H1 (cell line): Measurements from ENCODE around the gene DYNC2I2. TPM values are rescaled to one million over a fixed set of nuclear protein-coding genes. Genes with fewer than 3 reads are reported as not detected.

Experiments
- CTCF ChIA-PET: fragments of 300-600 bp; sonication (Branson Sonifier 250); formaldehyde crosslinking; loops from one replicate; lab custom pipeline; 2021; ENCODE audit not compliant: partially characterized antibody; lab: Charles Lee
- POLR2A ChIA-PET: fragments of 300-600 bp; sonication (Branson Sonifier 250); formaldehyde crosslinking; loops from one replicate; lab custom pipeline; 2021; ENCODE audit warnings: inconsistent platforms; ENCODE audit not compliant: partially characterized antibody; lab: Charles Lee
- DNase-seq, 2 experiments: peaks; one replicate each; pipeline versions ENCODE4 v3.0.0 to v3.0.0-alpha.2; 2010 to 2022; ENCODE audit warnings: low spot score in 2 of 2, low read depth in 1 of 2, mixed read lengths in 1 of 2
- FAIRE-seq: peaks from 2 replicates; lab custom pipeline; 2011; peaks lifted over from hg19 to GRCh38; lab: Jason Lieb, UNC
- H2AFZ ChIP-seq: 2 replicates; pipeline ENCODE4 v1.8.1; 2012; ENCODE audit warnings: low read length, inconsistent platforms
- H2AK5ac ChIP-seq: 2 replicates; pipeline ENCODE4 v1.6.1; 2013; ENCODE audit warnings: low read depth, low read length
- H2BK120ac ChIP-seq: replicated peaks from 2 replicates; pipeline ENCODE3; 2013; ENCODE audit warnings: low read depth, low read length, inconsistent platforms
- H2BK12ac ChIP-seq: 2 replicates; pipeline ENCODE4 v1.6.1; 2013; ENCODE audit warnings: low read depth, low read length
- H2BK15ac ChIP-seq: 2 replicates; pipeline ENCODE4 v1.6.1; 2013; ENCODE audit warnings: low read length
- H2BK20ac ChIP-seq: 2 replicates; pipeline ENCODE4 v1.6.1; 2013; ENCODE audit warnings: low read length
- H2BK5ac ChIP-seq: 2 replicates; pipeline ENCODE4 v1.6.1; 2013; ENCODE audit warnings: low read depth, low read length
- H3K14ac ChIP-seq: 2 replicates; pipeline ENCODE4 v1.6.1; 2013; ENCODE audit warnings: inconsistent platforms; ENCODE audit not compliant: insufficient read length
- H3K18ac ChIP-seq: 2 replicates; pipeline ENCODE4 v1.6.1; 2013; ENCODE audit warnings: low read length; ENCODE audit errors: extremely low read depth
- H3K23ac ChIP-seq: 2 replicates; pipeline ENCODE4 v1.6.1; 2013; ENCODE audit warnings: inconsistent platforms; ENCODE audit not compliant: insufficient read length
- H3K23me2 ChIP-seq: 2 replicates; pipeline ENCODE4 v1.6.1; 2013; ENCODE audit warnings: low read depth, low read length
- H3K27ac ChIP-seq: 2 replicates; pipeline ENCODE4 v1.6.1; 2011; ENCODE audit warnings: low read depth, low read length, inconsistent platforms
- H3K27me3 ChIP-seq, 4 experiments: replicated peaks in 1 of 4; 1 replicate in 1 of 4; 2 replicates in 3 of 4; pipeline versions ENCODE4 v1.6.1 to v1.8.1; 2011 to 2013; ENCODE audit warnings: low read length in 3 of 4, mild to moderate bottlenecking in 3 of 4, inconsistent platforms in 2 of 4, mixed read lengths in 2 of 4, moderate library complexity in 1 of 4; ENCODE audit not compliant: control insufficient read depth in 3 of 4, insufficient read depth in 3 of 4; ENCODE audit errors: extremely low read depth in 1 of 4
- H3K36me3 ChIP-seq, 4 experiments: 2 replicates each; pipeline versions ENCODE4 v1.6.1 to v1.8.1; 2011 to 2013; ENCODE audit warnings: mild to moderate bottlenecking in 4 of 4, low read length in 3 of 4, moderate library complexity in 2 of 4, control low read depth in 1 of 4, inconsistent platforms in 1 of 4; ENCODE audit not compliant: insufficient read depth in 4 of 4, control insufficient read depth in 2 of 4
- H3K4ac ChIP-seq: replicated peaks from 2 replicates; pipeline ENCODE3; 2013; ENCODE audit warnings: low read length, low read depth, mixed read lengths, inconsistent platforms; ENCODE audit not compliant: insufficient read length
- H3K4me1 ChIP-seq, 4 experiments: replicated peaks in 1 of 4; 1 replicate in 1 of 4; 2 replicates in 3 of 4; pipeline versions ENCODE4 v1.6.1 to v1.8.1; 2011 to 2013; ENCODE audit warnings: low read length in 3 of 4, inconsistent platforms in 2 of 4, mixed read lengths in 1 of 4; ENCODE audit not compliant: insufficient read depth in 4 of 4, control insufficient read depth in 3 of 4
- H3K4me2 ChIP-seq, 2 experiments: 2 replicates each; pipeline versions ENCODE4 v1.6.1 to v1.8.1; 2011 to 2013; ENCODE audit warnings: low read depth in 2 of 2, low read length in 2 of 2, control low read depth in 1 of 2, inconsistent platforms in 1 of 2, mild to moderate bottlenecking in 1 of 2; ENCODE audit not compliant: insufficient read depth in 1 of 2
- H3K4me3 ChIP-seq, 4 experiments: fragments of 200-600, 300-600 bp in 1 of 4; sonication (generic), shearing (Covaris generic), sonication (Bioruptor Twin) in 1 of 4; 2 replicates each; pipeline versions ENCODE4 v1.5.1 to v1.8.1; 2011 to 2016; ENCODE audit warnings: low read length in 4 of 4, low read depth in 3 of 4, control low read depth in 2 of 4, inconsistent platforms in 2 of 4, mild to moderate bottlenecking in 2 of 4, mixed read lengths in 1 of 4, moderate library complexity in 1 of 4; ENCODE audit not compliant: insufficient read depth in 2 of 4; ENCODE audit errors: extremely low read depth in 1 of 4
- H3K56ac ChIP-seq: replicated peaks from 2 replicates; pipeline ENCODE3; 2013; ENCODE audit warnings: low read depth, mild to moderate bottlenecking, mixed read lengths, low read length, inconsistent platforms; ENCODE audit not compliant: insufficient read length
- H3K79me1 ChIP-seq: 2 replicates; pipeline ENCODE4 v1.6.1; 2013; ENCODE audit warnings: low read depth, low read length, control low read depth
- H3K79me2 ChIP-seq, 2 experiments: 2 replicates each; pipeline versions ENCODE4 v1.6.1 to v1.8.1; 2012 to 2013; ENCODE audit warnings: low read length in 2 of 2, mild to moderate bottlenecking in 2 of 2, inconsistent platforms in 1 of 2; ENCODE audit not compliant: insufficient read depth in 2 of 2, control insufficient read depth in 1 of 2
- H3K9ac ChIP-seq, 4 experiments: replicated peaks in 1 of 4; 1 replicate in 1 of 4; 2 replicates in 3 of 4; pipeline versions ENCODE4 v1.6.1 to v1.8.1; 2011 to 2013; ENCODE audit warnings: low read depth in 3 of 4, low read length in 3 of 4, control low read depth in 2 of 4, mild to moderate bottlenecking in 2 of 4, moderate library complexity in 2 of 4, inconsistent platforms in 1 of 4; ENCODE audit errors: extremely low read depth in 1 of 4
- H3K9me3 ChIP-seq, 2 experiments: 2 replicates each; pipeline versions ENCODE4 v1.6.1 to v1.8.1; 2012 to 2013; ENCODE audit warnings: mild to moderate bottlenecking in 2 of 2, moderate library complexity in 2 of 2, control low read depth in 1 of 2, inconsistent platforms in 1 of 2, low read depth in 1 of 2, low read length in 1 of 2, mixed read lengths in 1 of 2; ENCODE audit not compliant: insufficient read depth in 2 of 2
- H4K20me1 ChIP-seq, 2 experiments: replicated peaks in 1 of 2; 2 replicates each; pipeline versions ENCODE3 to v1.8.1; 2011 to 2013; ENCODE audit warnings: inconsistent platforms in 2 of 2, low read length in 2 of 2, mild to moderate bottlenecking in 1 of 2; ENCODE audit not compliant: insufficient read depth in 2 of 2, control insufficient read depth in 1 of 2
- H4K5ac ChIP-seq: 2 replicates; pipeline ENCODE4 v1.6.1; 2013; ENCODE audit warnings: low read length, low read depth, mixed read lengths, inconsistent platforms; ENCODE audit not compliant: insufficient read length
- H4K8ac ChIP-seq: 2 replicates; pipeline ENCODE4 v1.8.0; 2013; ENCODE audit warnings: mild to moderate bottlenecking, moderate library complexity, low read length, inconsistent platforms; ENCODE audit not compliant: insufficient read depth; ENCODE audit errors: extremely low read depth
- H4K91ac ChIP-seq: replicated peaks from 2 replicates; pipeline ENCODE3; 2013; ENCODE audit warnings: low read length, mixed read lengths, inconsistent platforms; ENCODE audit not compliant: insufficient read length
- EZH2 ChIP-seq: fragments of 200-600 bp; sonication (generic); IDR thresholded peaks from 2 replicates; pipeline ENCODE4 v1.7.1; 2012; ENCODE audit warnings: low read depth, mild to moderate bottlenecking, moderate library complexity, low read length, inconsistent platforms; ENCODE audit not compliant: severe bottlenecking
- KDM1A ChIP-seq: fragments of 200-600, 300-600 bp; sonication (generic); IDR thresholded peaks from 2 replicates; pipeline ENCODE4 v1.7.1; 2016; ENCODE audit warnings: mild to moderate bottlenecking, low read length, borderline replicate concordance
- NANOG ChIP-seq: IDR thresholded peaks from 2 replicates; pipeline ENCODE4 v1.6.1; 2011; ENCODE audit warnings: low read length, low read depth, mild to moderate bottlenecking, inconsistent platforms; ENCODE audit not compliant: insufficient read depth, poor library complexity, severe bottlenecking
- POLR2AphosphoS5 ChIP-seq: IDR thresholded peaks from 2 replicates; pipeline ENCODE4 v1.6.1; 2011; ENCODE audit warnings: low read depth, low read length
- RXRA ChIP-seq: IDR thresholded peaks from 2 replicates; pipeline ENCODE4 v1.6.1; 2011; ENCODE audit warnings: low read depth, mild to moderate bottlenecking, low read length, moderate library complexity; ENCODE audit not compliant: insufficient read depth
- SIN3A ChIP-seq, 2 experiments: IDR thresholded peaks in 1 of 2; conservative IDR thresholded peaks in 1 of 2; 2 replicates each; pipeline ENCODE4 v1.6.1; 2011 to 2012; ENCODE audit warnings: low read length in 2 of 2, improper control_type of control experiment in 1 of 2, low read depth in 1 of 2, mild to moderate bottlenecking in 1 of 2
- SIRT6 ChIP-seq: IDR thresholded peaks from one replicate; pipeline ENCODE4 v1.7.1; 2012; ENCODE audit warnings: low read length, inconsistent platforms
- SP4 ChIP-seq: IDR thresholded peaks from 2 replicates; pipeline ENCODE4 v1.6.1; 2012; ENCODE audit warnings: low read length, inconsistent platforms
- SRF ChIP-seq: IDR thresholded peaks from 2 replicates; pipeline ENCODE4 v1.6.1; 2011; ENCODE audit warnings: mild to moderate bottlenecking, low read depth, low read length, moderate library complexity
- WGBS, 2 experiments: shearing (Covaris generic) in 1 of 2; methylation state at CpG; one replicate each; pipeline versions ENCODE4 v1.1.6 to v1.1.7; 2013 to 2015; ENCODE audit warnings: low lambda C conversion rate in 2 of 2, mixed read lengths in 2 of 2, inconsistent platforms in 1 of 2, low coverage in 1 of 2, missing lambda C conversion rate in 1 of 2; ENCODE audit not compliant: insufficient replicate concordance in 2 of 2, insufficient coverage in 1 of 2, insufficient read length in 1 of 2; ENCODE audit errors: extremely low coverage in 1 of 2, missing lambda C conversion rate in 1 of 2; 5-methylcytosine and 5-hydroxymethylcytosine counted together
- polyA plus RNA-seq, 7 experiments: library from polyadenylated mRNA; depleted of rRNA in 3 of 7; stranded (reverse) in 5 of 7; unstranded in 2 of 7; fragments of >200 nt in 5 of 7; fragments of 200-250 nt in 2 of 7; gene quantifications; 1 replicate in 5 of 7; 2 replicates in 1 of 7; 4 replicates in 1 of 7; pipeline versions ENCODE4 v1.2.1 to v1.2.3, GENCODE V29; 2011 to 2013; ENCODE audit warnings: missing spikeins in 2 of 7, mixed read lengths in 2 of 7
- total RNA-seq: library from RNA; stranded (reverse); fragmentation: NEBNext Ultra II Directional; extraction: Animal tissue kit (Norgen Biotek cat#: 25700); gene quantifications from 2 replicates; pipeline ENCODE4 v1.2.1, GENCODE V29; 2021

The DYNC2I2 gene
- total and polyA plus RNA-seq, 2 of the 8 experiments (the other 6 are each of a cell fraction or from before 2014, with no cell fraction given) = 58.0 to 78.5 TPM

DNA sequence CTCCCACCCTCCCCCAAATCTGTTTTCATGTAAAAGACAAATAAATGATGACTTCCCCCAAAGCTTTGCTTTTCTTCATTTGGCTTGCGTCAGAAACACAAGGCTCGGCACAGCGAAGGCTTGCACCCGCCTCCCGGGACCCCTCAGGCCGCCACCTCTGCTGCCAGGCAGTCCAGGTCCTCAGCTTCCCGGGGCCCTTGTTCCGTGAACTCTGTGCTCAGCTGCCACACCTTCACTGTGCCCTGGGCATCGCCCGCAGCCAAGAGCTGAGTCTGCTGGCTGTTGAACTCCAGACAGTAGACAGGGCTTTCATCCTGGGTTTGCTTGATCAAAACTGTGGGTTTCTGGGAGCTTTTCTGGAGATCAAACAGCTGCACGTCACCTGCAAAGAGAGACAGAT lies 23.0 kb downstream of the DYNC2I2 start:
- H3K4me3 ChIP-seq = no peak overlapping the region
- peaks cover 0 to 14% (median 11%) of the 10 kb centered on the region in 4 experiments; a peak in 5 of 7 replicates for H3K4me1 ChIP-seq
- H3K4me2 ChIP-seq = no peak overlapping the region
- no peak overlapping the region for H3K56ac ChIP-seq
- ChIA-PET POLR2A (interaction anchor here (0.9 to 15.6 kb wide), 8 partner anchors 9 to 80 kb away, joined by 3 to 313 read pairs (median 4); partner anchors contain the start of genes DYNC2I2 and SET), CTCF (interaction anchor here (0.8 to 4.1 kb wide), 10 partner anchors 9 to 222 kb away, joined by 3 to 37 read pairs (median 4); partner anchors contain the start of gene SET)
- H2AK5ac ChIP-seq = no peak overlapping the region
- no peak overlapping the region for H3K9ac ChIP-seq
- DNase-seq (no peak), FAIRE-seq (no peak)
- H3K79me2 ChIP-seq = no peaks in the 10 kb centered on the region
- H3K23ac ChIP-seq = no peak overlapping the region
- H3K27me3 ChIP-seq = no peaks in the 10 kb centered on the region
- no peak overlapping the region for H3K18ac ChIP-seq
- no peak overlapping the region for H2BK120ac ChIP-seq
- WGBS, 2 experiments = 97% methylated on average over 11 of the region's 11 CpGs; no CpG with 5 or more reads in 1 of the 2 experiments
- H3K4ac ChIP-seq = no peak overlapping the region
- H2AFZ ChIP-seq = no peak overlapping the region
- no peaks in the 10 kb centered on the region for H3K9me3 ChIP-seq
- H4K91ac ChIP-seq = no peak overlapping the region
- no peak overlapping the region for H2BK15ac ChIP-seq
- no peak overlapping the region for H2BK5ac ChIP-seq
- H3K27ac ChIP-seq = no peak overlapping the region
- peaks cover 19 to 35% (median 28%) of the 10 kb centered on the region in 4 experiments; a peak in 6 of 8 replicates for H3K36me3 ChIP-seq
- H4K5ac ChIP-seq = no peak overlapping the region
- TF ChIP-seq SIRT6 (no peak), SIN3A (conservative IDR thresholded peaks at IDR 0.05 in 1 of 2, IDR thresholded peaks at IDR 0.05 in 1 of 2; ENCODE audit: low read depth in 1 of 2, low read length in 2 of 2) (no peak), SP4 (no peak), RXRA (no peak), EZH2 (no peak), POLR2AphosphoS5 (no peak), SRF (no peak), NANOG (no peak), KDM1A (no peak)
- H2BK12ac ChIP-seq = no peak overlapping the region
- peaks cover 7% of the 10 kb centered on the region; the same call in 1 of the 2 replicates for H3K79me1 ChIP-seq
- no peak overlapping the region for H4K8ac ChIP-seq
- no peak overlapping the region for H2BK20ac ChIP-seq
- peaks cover 5 to 24% of the 10 kb centered on the region in 2 experiments for H4K20me1 ChIP-seq
- H3K23me2 ChIP-seq = no peaks in the 10 kb centered on the region
- no peak overlapping the region for H3K14ac ChIP-seq
